ENCODE data around the gene ZNF24. TPM values are rescaled to one million over a fixed set of nuclear protein-coding genes. Genes with fewer than 3 reads are reported as not detected.

Gene ZNF24
- total RNA-seq, 1 experiment from 2014 or later, result 54.7 TPM

DNA sequence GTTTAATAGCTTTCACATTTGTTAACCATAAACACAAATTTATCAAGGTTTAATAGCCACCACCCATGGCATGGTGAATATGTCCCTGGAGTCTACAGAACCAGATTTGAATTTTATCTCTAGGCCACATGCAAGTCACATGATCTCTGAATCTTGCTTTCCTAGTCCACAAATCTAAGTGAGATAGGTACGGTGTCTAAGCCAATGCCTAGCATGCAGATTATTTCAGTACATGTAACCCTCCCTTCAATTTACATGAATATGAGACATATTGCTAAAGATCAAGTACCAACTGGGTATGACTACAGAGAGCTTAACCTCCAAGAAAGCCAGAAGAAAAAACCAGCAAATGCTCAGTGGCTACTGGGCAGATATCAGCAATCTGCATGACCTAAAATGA is 10.0 kb downstream of the ZNF24 start:
- Histone ChIP-seq H2AFZ (ENCODE audit: low read depth, low read length, poor library complexity, severe bottlenecking) (no peak overlapping the region), H3K27ac (ENCODE audit: low read depth, low read length) (no peak overlapping the region), H3K79me2 (ENCODE audit: insufficient read depth, low read length) (peaks cover 41% of the 10 kb centered on the region), H3K4me3 (replicated peaks in 1 of 2; ENCODE audit: low read depth in 1 of 2, low read length in 2 of 2) (no peak overlapping the region), H3K9ac (ENCODE audit: low read length) (no peak overlapping the region), H3K27me3 (ENCODE audit: insufficient read depth, low read length) (no peaks in the 10 kb centered on the region), H3K4me1 (ENCODE audit: control insufficient read depth in 1 of 2, insufficient read depth in 2 of 2, low read length in 2 of 2) (no peaks in the 10 kb centered on the region), H3K9me3 (ENCODE audit: control insufficient read depth in 1 of 2, insufficient read depth in 1 of 2, low read depth in 1 of 2, low read length in 2 of 2) (no peaks in the 10 kb centered on the region), H3K4me2 (ENCODE audit: low read length) (no peak overlapping the region), H4K20me1 (ENCODE audit: insufficient read depth) (no peaks in the 10 kb centered on the region), H3K36me3 (ENCODE audit: control insufficient read depth in 1 of 2, insufficient read depth in 2 of 2, low read length in 2 of 2) (peaks cover 51 to 62% of the 10 kb centered on the region in 2 experiments), H3K9me2 (ENCODE audit: insufficient read depth) (no peaks in the 10 kb centered on the region)
- TF ChIP-seq, protein P1, sequence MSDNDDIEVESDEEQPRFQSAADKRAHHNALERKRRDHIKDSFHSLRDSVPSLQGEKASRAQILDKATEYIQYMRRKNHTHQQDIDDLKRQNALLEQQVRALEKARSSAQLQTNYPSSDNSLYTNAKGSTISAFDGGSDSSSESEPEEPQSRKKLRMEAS (IDR thresholded peaks at IDR 0.05), result no peak
- no peak for TF ChIP-seq JUND (IDR thresholded peaks at IDR 0.05)
- no peak for TF ChIP-seq CTCF (IDR thresholded peaks at IDR 0.05 in 2 of 3, conservative IDR thresholded peaks at IDR 0.05 in 1 of 3; ENCODE audit: borderline replicate concordance in 1 of 3, insufficient read depth in 1 of 3, low read depth in 2 of 3, low read length in 2 of 3)
- TF ChIP-seq CBX3 (IDR thresholded peaks at IDR 0.05; ENCODE audit: low read depth), result no peak
- TF ChIP-seq ELF1 (IDR thresholded peaks at IDR 0.05; ENCODE audit: borderline replicate concordance, low read depth), result no peak
- no peak for TF ChIP-seq EZH2 (IDR thresholded peaks at IDR 0.05)
- TF ChIP-seq YY1 (IDR thresholded peaks at IDR 0.05; ENCODE audit: extremely low read depth, insufficient replicate concordance, low read depth, low read length), result no peak
- TF ChIP-seq SIN3A (IDR thresholded peaks at IDR 0.05; ENCODE audit: low read depth), result no peak
- no peak for TF ChIP-seq ZNF274 (IDR thresholded peaks at IDR 0.05; ENCODE audit: low read depth, low read length)
- ATAC-seq (no peak), DNase-seq (ENCODE audit: low read depth, low spot score) (no peak)
- ChIA-PET CTCF (no interaction called here), POLR2A (no interaction called here), RAD21 (ENCODE audit: low non-redundant PET in 1 of 2, low total read pairs in 2 of 2, uncharacterized antibody in 2 of 2, unreplicated experiment in 2 of 2) (no interaction called here)
- BruUV-seq (replicated peaks), result no TSS peak
- intact Hi-C loops (cut with micrococcal nuclease), result no loop called here

All from HCT116 (cell line).